Measurements from ENCODE around the gene HK2.
"Not testable (repeated sequence)": the region's sequence is repeated elsewhere in the genome, so short reads cannot be mapped to it uniquely, and the experiment has no call there.

Gene HK2

DNA sequence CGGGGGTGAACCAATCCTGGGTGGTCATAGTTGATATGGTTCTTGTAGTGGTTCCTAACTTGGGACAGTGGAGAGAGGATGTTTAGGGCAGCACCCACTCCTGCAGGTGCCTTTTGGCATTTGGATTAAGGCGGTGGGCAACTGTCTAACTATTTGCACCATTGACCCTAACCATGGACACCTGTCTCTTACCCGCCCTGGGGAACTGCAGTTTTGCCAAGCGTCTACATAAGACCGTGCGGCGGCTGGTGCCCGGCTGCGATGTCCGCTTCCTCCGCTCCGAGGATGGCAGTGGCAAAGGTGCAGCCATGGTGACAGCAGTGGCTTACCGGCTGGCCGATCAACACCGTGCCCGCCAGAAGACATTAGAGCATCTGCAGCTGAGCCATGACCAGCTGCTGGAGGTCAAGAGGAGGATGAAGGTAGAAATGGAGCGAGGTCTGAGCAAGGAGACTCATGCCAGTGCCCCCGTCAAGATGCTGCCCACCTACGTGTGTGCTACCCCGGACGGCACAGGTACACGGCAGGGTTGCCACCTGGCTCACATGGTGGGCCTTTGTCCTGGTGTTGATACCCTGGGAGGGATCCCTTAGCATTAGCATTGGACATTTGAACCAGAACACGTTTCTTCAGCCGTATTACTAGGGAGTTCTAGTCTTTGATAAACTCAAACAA is 46.3 kb downstream of the HK2 start:
- DNase-seq = no peak

DNA sequence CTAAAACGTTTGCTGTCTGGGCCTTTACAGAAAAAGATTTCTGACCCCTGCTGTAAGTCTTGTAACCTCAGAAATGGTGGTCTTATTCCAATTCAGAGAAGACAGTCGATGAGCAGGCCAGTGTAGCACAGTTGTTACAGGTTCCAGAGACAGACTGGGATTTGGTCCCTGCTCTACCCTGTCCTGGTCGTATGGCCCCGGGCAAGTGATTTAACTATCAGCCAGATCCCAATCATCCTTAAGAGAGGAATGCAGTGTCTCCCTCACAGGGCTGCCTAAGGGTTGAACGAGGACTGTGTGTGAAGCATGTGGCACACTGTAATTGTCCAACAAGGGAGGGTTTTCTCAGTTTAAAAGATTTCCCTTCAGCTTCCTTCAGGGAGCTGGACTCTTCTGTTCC is 47.2 kb downstream of the HK2 start:
- DNase-seq = no peak

DNA sequence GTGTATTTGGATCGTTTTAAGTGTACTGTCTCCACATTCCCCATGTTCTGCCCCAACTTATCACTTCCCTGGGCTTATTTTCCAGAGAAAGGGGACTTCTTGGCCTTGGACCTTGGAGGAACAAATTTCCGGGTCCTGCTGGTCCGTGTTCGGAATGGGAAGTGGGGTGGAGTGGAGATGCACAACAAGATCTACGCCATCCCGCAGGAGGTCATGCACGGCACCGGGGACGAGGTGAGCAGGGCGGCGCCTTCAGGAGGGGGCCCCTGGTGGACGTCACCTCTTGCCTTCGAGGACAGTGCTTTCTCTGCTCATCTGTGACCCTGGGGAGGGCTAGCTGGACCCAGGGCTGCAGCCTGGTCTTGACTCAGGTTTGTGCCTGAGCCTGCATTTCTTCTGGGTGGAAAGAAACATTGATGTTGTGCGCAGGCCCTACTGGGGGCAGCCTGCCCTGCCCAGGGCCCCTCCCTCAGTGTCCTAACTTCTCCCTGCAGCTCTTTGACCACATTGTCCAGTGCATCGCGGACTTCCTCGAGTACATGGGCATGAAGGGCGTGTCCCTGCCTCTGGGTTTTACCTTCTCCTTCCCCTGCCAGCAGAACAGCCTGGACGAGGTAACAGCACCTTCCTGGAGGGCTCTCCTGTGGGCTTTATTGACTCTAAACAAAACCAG is 47.8 kb downstream of the HK2 start:
- no peak for DNase-seq

DNA sequence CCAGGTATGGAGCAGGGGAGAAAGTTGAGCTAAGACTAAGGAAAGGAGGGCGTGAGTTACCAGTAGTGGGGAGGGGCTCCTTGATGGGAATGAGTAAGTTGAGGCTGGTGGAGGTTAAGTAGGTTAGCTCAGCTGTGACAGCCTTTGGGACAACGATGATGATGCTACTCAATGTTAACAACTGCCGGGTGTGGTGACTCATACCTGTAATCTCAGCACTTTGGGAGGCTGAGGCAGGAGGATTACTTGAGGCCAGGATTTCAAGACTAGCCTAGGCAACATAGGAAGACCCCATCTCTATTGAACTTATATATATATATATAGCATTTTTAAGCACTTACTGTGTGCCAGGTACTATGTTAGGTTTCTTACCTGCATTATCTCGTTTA is 48.4 kb downstream of the HK2 start:
- DNase-seq = no peak

DNA sequence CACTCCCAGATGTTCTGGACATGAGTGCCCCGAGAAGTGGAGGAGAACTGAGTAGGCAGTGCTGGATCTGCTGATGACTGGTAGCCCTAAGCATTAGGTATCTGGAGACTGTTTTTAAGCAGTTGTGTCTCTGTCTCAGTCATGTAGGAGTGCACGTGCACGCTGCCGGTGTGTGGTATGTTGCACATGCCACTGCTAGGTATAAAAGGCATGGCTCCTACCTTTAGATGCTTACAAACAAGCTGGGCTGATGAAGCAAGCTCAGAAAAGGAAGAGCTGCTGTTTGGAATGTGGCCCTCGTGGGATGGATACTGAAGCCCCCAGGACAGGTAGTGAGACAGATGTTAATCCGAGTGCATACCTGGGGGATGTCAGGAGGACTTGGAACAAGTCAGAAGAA is 49.1 kb downstream of the HK2 start:
- DNase-seq = no peak

DNA sequence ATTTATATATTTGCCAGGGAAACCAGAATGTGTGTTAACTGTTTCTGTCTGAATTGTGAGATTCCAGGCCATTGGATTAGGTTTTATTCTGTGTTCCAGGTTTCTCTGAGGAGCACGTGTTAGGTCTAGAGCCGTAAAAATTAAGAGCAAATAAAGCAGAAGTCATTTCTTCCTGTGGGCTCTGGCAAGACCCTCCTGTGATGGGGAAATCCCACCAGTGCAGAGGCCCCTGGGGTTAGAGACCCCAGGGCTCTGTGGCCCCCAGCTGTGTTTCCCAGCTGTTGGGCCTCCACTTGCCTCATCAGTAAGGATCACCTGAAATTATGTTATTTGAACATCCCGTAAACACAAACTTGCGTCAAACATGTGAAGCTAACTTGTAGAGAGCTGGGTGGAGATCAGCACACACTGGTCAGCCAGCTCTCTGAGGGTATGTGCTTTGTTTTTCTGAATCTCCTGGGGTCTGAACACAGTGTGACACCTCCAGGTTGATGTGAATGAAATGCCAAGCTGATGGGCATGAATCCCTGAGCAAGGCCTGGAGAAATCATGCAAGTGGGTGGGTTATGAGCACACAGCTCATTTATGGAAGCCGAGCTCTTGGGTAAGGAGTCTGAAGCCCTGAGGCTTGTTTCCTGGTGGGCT is 50.3 kb downstream of the HK2 start:
- no peak for DNase-seq

DNA sequence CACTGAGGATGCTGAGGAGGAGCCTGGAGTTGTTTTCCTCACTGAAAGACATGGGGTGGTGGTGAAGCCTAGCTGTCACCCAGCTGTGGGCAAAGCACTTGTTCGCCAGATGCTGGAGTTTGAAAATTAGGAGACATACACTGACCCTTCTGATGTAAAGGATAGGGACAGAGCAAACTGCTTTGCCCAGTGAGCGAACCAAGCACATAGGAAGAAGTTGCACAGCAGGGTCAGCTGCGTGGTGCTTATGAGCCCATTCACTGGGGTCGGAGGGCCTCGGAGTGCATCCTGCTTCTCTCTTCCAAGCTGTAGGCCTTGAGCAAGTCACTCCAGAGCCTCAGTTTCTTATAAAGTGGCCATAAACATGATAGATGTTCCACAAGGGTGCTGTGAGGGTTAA is 50.9 kb downstream of the HK2 start:
- DNase-seq = no peak

DNA sequence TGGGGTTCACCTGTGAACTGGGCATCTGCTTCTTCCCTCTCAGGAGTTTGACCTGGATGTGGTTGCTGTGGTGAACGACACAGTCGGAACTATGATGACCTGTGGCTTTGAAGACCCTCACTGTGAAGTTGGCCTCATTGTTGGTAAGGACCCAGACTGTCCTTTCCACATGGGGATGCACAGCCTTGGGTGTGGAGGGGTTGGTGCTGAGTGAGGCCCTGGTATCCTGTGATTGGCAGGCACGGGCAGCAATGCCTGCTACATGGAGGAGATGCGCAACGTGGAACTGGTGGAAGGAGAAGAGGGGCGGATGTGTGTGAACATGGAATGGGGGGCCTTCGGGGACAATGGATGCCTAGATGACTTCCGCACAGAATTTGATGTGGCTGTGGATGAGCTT is 52.3 kb downstream of the HK2 start:
- no peak for DNase-seq

DNA sequence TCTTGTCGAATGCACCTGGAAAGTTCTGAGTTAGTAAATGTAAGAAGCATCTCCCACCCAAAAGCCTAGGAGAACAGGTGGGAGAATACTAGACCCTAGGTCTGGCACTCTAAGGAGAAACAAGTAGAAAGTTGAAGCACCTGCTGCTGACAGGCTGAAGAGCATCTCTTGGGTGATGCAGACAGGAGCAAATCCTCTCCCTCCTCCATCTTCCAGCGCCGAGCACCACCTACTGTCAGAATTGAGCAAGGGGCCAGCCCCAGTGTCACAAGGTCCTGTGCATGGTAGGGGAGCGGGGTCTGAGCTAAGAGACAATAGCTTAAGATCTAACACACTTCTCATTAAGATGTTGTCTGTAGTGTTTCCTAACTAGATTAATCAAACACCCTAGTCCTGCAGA is 52.9 kb downstream of the HK2 start:
- no peak for DNase-seq

DNA sequence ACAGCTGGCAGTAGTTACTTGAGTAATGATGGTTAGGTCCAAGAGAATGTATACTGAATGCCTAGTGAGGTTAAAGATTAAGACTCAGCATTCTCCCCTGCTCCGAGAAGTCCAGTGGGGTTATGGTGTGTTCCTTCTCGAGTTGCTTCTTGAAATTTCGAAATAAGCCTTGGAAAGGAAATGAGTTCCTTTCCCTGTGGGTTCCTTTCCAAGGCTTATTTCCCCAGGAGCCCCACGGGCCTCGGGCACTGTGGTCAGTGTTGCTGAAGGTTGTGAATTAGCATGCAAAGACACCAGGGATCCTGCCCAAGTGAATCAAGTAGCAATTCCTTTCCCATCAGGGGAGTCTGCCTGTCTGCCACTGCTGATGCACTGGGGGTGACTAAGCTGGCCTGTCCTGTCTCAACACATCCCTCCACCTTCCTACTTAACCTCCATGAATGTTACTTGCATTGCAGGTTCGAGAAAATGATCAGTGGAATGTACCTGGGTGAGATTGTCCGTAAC is 53.6 kb downstream of the HK2 start:
- no peak for DNase-seq

DNA sequence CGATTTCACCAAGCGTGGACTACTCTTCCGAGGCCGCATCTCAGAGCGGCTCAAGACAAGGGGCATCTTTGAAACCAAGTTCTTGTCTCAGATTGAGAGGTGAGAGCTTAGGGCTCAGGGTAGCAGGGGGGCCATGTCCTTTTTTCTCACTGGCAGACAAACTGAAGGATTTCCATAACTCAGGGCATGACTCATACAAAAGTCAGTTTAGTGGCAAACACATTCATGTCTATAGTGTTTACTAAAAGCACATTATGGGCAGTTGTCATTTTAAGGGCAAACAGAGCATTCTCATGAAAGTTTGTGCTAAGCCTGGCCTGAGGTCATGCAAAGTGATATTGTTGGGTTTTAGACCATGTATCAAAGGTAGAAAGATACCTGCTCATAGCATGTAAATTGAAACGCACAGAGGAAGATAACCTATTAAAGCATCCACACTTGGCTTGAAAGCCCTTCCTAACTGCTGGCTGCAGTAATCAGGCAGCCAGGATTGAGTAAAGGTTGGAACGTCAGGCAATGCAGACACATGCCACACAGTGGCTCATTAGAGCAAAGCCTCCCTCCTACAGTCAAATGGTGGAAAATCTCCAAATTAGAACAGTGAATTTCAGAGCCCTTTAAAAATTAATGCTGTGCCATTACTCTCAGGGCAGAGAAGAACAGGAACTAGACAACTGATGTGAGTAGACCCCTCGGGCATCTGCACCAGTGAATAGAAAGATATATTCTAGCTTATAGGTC is 54.2 kb downstream of the HK2 start:
- DNase-seq = no peak

DNA sequence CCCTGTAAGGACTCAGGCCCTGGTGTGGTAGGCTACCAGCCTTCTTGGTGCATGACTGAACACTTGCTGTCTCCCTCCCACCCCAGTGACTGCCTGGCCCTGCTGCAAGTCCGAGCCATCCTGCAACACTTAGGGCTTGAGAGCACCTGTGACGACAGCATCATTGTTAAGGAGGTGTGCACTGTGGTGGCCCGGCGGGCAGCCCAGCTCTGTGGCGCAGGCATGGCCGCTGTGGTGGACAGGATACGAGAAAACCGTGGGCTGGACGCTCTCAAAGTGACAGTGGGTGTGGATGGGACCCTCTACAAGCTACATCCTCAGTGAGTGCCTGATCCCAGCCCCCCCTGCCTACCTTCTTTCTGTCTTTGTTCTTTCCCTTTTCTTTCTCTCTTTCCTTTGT is 55.2 kb downstream of the HK2 start:
- DNase-seq = no peak

DNA sequence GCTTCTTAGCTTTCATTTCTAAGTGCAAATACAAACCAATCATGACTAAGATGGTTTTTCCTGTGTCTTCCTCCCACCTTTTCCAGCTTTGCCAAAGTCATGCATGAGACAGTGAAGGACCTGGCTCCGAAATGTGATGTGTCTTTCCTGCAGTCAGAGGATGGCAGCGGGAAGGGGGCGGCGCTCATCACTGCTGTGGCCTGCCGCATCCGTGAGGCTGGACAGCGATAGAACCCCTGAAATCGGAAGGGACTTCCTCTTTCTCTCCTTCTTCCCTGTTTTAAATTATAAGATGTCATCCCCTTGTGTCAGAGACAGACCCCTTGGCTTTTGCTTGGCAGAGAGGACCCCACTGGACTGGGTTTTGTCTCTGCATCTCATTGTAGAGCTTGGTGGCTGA is 56.8 kb downstream of the HK2 start:
- DNase-seq = no peak

DNA sequence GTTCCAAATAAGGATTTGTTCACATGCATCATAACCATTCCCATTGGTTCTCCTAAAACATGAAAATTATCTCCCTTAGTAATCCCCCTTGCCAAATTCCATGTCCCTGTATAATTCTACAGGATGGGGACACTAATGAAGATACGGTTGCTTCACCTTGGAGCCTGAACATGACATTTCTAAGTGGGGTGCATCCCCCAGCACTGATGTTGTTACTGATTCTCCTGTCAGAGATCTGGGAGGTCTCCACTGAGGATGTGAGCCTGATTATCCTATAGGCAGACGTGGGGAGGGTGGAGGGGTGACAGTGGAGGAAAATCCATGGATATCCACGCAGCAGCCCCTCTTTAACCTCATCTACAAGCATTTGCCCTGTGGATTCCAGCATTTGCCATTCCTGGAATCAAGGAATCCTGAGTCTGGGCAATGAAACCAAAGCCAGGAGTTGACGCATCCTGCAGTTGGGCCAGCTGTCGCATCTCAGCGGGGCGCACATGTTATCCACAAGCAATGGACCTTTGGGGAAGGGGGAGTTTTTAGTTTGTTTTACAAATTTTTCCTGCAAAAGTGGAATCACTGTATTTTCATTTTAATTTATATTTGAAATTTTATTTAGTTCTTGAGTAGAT is 57.3 kb downstream of the HK2 start:
- DNase-seq = no peak

DNA sequence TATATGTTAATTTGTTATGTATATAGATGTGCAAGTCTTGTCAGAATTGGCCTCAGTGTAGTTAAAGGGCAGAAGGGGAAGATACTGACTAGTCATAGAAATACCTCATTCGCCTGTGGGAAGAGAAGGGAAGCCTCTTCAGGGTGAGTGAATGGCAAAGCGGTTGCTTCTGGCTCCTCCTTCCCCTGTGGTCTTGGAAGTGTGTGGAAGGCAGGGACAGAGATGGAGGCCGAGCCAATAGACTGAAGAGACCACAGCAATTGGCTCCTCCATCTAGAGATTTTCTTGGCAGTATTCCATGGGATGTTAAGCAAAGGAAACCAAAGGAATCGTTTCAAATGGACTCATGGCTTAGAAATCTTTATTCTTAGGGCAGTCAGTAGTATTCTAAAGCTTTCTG is 57.9 kb downstream of the HK2 start:
- DNase-seq = not testable (repeated sequence)

DNA sequence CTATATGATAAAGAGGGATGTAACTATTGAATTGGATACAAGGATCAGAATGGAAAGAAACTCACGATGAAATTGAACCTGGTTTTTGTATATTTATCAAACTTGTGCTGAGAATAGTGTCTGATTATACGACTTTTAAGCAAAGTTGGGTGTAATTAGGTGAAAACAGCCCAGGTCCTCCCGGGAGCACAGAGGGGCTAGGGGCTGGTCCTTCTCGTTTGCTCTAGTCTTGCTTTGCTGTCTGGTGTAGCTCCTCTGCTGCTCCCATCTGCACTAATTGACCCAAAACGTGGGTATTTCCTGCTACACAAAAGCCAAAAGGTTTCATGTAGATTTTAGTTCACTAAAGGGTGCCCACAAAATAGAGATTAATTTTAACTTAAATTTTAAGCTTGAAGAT is 58.7 kb downstream of the HK2 start:
- DNase-seq = no peak

DNA sequence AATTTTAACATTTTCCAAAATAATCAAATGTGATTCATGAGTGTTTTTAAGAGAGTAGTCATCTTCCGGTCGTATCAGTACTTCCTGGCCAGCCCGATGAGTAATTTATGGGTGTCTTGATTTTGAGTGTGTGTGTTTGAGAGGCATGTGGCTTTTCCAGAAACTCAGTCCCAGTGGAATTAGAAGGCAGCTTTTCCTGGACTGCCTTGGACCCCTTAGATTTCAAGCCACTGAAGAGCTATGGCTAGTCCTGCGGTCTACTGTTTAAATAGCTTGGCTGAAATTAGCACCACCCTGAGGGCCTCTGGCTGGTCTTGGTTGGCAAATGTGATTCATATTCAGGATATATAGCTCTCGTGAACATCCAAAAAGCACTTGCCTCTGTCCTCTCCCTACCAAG is 59.4 kb downstream of the HK2 start:
- DNase-seq = no peak

DNA sequence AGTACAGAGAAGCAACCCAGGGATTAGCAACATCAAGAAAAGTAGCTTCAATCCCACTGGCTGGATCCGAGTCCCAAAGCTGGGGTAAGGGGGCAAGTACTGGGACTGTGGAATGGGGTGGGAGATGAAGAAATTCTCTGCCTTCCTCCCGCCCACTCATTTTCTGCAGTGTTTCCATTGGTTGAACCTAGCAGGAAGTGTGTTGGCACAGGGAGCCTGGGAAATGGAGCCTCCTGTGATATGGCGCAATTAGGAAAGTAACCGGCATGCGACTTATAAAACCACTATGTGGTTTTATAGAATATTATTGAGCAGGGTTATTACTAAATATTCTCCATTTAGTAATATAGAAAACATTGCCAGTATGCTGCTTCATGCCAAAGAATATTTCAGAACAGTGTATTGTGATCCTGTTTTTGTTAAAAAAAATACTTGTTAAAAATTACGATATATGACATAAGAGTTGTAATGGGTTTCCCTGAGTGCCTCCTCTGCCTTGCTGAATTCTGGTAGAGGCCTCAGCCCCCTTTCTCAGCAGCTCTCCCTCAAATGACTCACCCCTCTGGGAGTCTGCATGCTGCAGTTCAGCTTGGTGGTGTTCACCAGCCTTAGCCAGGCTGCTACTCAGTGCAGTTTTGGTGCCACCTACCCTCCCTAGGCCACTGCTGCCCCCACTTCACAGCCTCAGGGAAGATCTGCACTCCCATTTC is 60.5 kb downstream of the HK2 start:
- DNase-seq = no peak

DNA sequence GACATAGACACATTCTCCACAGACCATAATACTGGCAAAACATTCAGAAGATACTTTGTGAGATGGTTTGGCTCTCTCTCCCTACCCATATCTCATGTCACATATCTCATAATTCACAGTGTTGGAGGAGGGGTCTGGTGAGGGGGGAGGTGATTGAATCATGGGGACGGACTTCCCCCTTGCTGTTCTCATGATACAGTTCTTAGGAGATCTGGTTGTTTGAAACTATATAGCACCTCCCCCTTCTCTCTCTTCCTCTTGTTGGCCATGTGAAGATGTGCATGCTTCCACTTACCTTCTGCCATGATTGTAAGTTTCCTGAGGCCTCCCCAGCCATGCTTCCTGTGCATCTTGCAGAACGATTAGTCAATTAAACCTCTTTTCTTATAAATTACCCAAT is 61.1 kb downstream of the HK2 start:
- no peak for DNase-seq

DNA sequence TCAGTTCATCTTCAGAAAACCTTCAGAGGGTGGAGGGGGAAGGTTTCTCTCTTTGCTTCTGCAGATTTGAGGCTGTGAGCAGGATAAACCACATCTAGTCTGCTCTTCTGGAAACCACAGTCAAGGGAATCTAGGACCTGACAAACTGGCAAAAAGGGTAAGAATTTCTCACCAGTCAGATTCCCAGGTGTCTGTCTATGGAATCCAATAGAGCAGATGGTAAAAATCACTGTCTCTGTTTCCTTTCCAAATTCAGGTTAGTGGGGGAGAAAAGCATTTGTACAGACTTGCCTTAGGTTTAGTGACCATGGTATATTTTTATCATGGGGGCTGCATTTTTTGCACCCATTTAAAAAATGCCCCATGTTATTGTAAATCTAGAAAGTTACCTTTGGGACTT is 62.3 kb downstream of the HK2 start:
- DNase-seq = no peak

DNA sequence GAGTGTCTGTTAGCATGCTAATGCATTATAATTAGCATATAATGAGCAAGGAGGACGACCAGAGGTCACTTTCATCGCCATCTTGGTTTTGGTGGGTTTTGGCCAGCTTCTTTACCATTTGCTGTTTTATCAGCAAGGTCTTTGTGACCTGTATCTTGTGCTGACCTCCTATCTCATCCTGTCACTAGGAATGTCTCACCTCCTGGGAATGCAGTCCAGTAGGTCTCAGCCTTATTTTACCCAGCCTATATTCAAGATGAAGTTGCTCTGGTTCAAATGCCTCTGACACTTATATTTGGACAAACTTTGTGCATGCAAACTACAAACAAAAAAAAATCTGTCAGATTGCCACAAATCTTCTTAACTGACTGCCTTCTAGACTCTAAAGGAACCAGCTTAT is 66.3 kb downstream of the HK2 start:
- not testable (repeated sequence) for DNase-seq

DNA sequence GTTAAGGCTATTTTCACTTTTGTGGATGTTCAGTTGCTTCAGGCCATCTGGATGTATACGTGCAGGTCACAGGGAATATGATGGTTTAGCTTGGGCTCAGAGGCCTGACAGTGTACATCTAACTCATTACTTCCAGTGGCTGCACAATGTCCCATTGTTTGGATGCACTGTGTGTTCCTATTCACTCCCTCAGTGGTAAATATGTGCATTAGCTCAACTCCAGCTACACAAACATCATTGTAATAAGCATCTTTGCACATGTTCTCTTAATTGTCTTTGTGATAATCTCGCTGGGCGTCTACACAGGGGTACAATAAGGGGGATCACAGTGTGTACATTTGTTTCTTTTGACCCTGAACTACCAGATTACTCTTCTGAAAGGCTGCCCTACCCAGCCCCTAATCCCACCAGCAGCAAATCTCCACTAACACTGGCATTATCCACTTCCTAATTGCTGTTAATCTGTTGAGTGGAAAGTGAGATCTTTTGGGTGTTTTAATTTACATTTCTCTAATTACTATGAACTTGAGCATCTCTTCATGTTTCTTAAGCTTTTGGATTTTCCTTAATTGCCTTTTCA is 68.4 kb downstream of the HK2 start:
- no peak for DNase-seq

Measured in CD4-positive, alpha-beta T cell treated with Interleukin-12 subunit alpha and Interleukin-12 subunit beta, for 1 hour (primary cell).